GM12874 (cell line): ENCODE measurements around the gene SGMS1.

ENCODE experiments used
- TF ChIP-seq, protein P1 (sequence below): IDR thresholded peaks from 2 replicates; pipeline ENCODE4 v1.5.1; 2011; ENCODE audit warnings: low read depth, mild to moderate bottlenecking, control low read depth, low read length, moderate library complexity; ENCODE audit not compliant: insufficient read depth

Gene SGMS1

DNA sequence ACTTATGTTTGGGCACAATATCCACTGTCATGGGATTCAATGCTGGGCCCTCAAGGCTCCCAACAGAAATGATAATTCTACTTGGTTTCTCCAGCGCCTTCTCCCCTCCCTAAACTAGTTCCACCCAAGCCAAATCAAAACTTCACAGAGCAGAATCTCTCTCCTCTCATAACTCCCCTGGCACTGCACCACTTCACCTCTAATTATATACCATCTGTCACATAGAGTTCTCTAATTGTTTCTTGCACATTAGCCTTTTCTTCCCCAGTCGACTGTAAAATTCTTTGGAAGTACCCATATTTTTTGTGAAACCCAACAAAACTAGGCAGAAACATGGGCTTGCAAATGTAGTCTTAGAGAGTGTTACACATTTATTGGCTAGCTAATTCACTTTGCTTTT, 8.1 kb downstream of the SGMS1 start:
- TF ChIP-seq, protein P1, sequence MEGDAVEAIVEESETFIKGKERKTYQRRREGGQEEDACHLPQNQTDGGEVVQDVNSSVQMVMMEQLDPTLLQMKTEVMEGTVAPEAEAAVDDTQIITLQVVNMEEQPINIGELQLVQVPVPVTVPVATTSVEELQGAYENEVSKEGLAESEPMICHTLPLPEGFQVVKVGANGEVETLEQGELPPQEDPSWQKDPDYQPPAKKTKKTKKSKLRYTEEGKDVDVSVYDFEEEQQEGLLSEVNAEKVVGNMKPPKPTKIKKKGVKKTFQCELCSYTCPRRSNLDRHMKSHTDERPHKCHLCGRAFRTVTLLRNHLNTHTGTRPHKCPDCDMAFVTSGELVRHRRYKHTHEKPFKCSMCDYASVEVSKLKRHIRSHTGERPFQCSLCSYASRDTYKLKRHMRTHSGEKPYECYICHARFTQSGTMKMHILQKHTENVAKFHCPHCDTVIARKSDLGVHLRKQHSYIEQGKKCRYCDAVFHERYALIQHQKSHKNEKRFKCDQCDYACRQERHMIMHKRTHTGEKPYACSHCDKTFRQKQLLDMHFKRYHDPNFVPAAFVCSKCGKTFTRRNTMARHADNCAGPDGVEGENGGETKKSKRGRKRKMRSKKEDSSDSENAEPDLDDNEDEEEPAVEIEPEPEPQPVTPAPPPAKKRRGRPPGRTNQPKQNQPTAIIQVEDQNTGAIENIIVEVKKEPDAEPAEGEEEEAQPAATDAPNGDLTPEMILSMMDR, result no peak

DNA sequence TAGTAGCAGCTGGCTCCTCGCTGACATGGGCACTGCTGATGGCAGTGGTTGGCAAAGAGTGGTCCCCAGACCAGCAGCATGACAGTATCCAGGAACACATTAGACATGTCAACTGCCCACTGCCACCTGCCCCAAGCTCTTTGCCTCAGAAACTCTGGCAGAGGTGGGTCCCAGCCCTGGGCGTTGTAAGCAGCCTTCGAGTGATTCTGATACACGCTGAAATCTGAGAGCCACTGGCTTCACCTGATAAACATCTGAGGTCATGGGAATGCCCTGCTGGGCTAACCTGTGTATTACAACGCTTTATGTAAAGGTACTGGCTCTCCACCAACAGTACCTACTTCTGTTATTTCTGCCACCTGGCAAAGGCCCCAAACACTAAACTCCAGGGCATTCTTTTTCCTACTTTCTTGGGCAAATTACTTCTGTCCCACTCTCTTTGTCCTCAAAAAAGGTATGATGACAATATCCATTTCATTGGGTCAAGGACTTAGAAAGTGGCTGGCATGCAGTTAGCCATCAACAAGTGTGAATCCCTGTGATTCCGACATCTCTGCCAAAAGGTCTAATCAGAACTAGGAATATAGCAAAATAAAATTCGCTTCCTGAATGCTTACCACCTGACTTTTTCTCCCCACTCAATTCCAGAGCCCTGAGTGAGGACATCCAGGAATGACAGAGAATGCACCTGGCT, 9.2 kb downstream of the SGMS1 start:
- TF ChIP-seq, protein P1, result peak; percentile 44; the same call in 1 of the 2 replicates

DNA sequence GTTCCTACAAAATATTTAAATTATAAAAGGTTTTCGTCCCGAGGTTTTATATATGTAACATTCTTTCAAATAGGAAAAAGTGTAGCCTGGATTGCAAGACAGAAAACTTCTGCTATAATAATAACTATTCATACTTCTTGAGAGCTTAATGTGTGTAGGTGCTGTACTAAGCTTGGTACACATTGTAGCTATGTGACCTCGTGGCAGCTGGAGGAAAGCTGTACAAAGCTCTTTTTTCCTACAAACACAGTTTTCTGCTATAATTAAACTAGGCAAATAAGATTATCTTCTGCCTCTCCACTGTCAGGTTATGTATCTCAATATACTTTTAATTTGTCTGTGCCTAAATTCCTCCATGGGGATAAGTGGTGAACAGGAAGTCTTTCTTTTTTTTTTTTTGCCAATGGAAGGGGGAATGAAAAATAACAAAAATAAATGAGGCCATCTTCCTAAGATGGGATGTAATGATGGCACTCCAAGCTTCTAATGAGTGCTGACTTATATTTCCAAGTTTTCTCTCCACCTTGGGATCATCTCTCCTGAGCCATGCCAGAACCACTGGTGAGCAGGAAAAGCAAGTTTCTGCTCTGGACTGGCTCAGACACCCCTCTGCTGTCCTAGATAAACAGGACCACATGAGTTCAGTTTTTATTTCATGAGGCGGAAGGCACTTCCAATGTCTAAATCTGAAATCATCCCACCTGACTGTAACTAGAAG, 9.9 kb downstream of the SGMS1 start:
- TF ChIP-seq, protein P1, result no peak

DNA sequence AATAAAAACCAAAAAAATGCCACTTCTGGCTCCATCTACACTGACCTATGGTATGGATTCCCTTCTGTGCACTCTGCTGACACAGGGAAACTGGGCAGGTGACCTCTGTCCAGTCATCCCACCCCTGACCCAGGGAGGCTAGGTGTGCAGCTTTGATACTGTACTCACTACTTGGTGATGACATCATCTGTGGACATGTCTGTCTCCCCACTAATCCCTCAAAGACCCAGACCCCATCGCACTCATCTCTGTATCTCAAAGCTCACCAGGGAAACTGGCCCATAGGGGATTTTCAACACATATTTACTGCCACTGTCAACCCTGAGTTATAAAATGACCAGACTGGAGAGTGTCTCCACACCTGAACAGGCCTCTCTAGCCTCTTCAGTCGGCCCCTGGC, 10.6 kb downstream of the SGMS1 start:
- TF ChIP-seq, protein P1, result no peak

DNA sequence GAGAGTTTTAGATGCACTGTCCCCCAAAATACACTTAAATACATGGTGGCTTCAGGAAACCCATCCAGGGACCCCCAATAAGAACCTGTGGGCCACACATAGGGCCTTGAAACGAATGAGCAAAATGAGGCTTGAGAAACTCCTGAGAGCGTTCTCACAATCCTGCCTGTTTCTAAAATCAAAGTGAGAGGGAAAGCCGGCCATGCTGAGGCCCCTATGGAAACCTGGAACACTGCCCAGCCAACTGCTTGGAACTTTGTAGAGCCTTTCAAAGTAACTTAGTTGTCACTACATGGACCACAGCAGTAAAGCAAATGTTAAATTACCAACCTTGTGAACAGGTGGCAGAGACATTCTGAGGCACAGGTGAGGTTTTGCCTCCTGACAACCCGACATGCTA, 13.4 kb downstream of the SGMS1 start:
- TF ChIP-seq, protein P1, result no peak

DNA sequence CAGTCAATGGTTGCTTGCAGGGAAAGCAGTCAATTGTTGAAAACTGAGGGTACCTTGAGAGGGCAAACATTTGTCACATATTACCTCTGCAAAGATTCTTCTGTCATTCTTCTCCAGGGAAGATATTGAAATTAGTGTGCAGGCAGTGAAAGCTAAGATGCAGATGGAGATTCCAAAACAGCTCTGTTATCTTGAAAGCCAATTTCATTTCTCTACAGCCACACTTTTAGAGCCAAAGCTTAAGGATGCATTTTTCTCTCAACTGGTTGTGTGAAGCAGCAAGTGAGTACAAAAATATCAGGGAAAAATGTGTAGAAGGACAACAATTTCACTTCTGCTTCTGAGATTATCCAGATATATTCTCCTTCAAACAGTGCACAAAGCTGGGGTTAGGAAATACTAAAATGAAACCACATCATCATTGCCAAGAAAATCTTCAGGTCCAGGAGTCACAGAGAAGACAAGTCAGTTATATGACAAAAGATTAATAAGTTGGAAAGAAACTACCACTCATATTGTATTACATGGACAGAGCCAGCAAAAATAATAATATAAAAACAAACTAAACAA, 16.3 kb downstream of the SGMS1 start:
- TF ChIP-seq, protein P1, result no peak

DNA sequence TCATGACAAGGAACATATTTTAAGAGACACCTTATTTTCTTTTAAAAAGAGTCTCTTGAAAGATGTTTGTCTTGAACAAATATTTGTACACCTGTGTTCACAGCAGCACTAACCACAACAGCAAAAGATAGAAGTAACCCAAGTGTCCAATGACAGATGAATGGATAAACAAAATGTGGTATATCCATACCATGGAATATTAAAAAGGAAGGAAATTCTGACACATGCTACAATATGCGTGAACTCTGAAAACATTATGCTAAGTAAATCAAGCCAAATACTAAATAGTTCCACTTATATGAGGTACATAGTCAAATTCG, 17.8 kb downstream of the SGMS1 start:
- TF ChIP-seq, protein P1, result no peak
